Activated CD4-positive, alpha-beta T cell treated with anti-CD3 and anti-CD28 coated beads for 36 hours (primary cell): ENCODE results near the gene RNF166. TPM values are rescaled to one million over a fixed set of nuclear protein-coding genes. Genes with fewer than 3 reads are reported as not detected.
A peak's percentile ranks its signal among the peaks of the same experiment; 100 is the strongest.
"Not testable (repeated sequence)": the region's sequence is repeated elsewhere in the genome, so short reads cannot be mapped to it uniquely, and the experiment has no call there.

Experiments used
- ATAC-seq: fragments of 200-7000 bp; cut with Tn5 transposase; one replicate; pipeline ENCODE4 v1.10.0; 2021; ENCODE audit warnings: mild to moderate bottlenecking, moderate library complexity
- CTCF ChIA-PET: fragments of 350-600 bp; sonication (Branson Sonifier 250); formaldehyde crosslinking; loops from one replicate; lab custom pipeline; 2021; ENCODE audit warnings: antibody characterized with exemption; lab: Charles Lee
- POLR2A ChIA-PET: fragments of 350-600 bp; sonication (Branson Sonifier 250); formaldehyde crosslinking; loops from one replicate; lab custom pipeline; 2021; ENCODE audit warnings: antibody characterized with exemption, inconsistent platforms; lab: Charles Lee
- DNase-seq: peaks from one replicate; pipeline ENCODE4 v3.0.0-alpha.2; 2020
- H3K27ac Mint-ChIP-seq: one replicate; pipeline ENCODE4 v1.8.0; 2021; ENCODE audit warnings: mixed read lengths
- H3K27me3 Mint-ChIP-seq: one replicate; pipeline ENCODE4 v1.8.0; 2021; ENCODE audit warnings: mixed read lengths
- H3K36me3 Mint-ChIP-seq: one replicate; pipeline ENCODE4 v1.8.0; 2021; ENCODE audit warnings: low read depth, mixed read lengths
- H3K4me1 Mint-ChIP-seq: one replicate; pipeline ENCODE4 v1.8.0; 2021; ENCODE audit warnings: mixed read lengths
- H3K4me3 Mint-ChIP-seq: one replicate; pipeline ENCODE4 v1.8.0; 2021; ENCODE audit warnings: mild to moderate bottlenecking, moderate library complexity, mixed read lengths
- H3K9me3 Mint-ChIP-seq: one replicate; pipeline ENCODE4 v1.8.0; 2021; ENCODE audit warnings: low read depth, mixed read lengths
- intact Hi-C, 2 experiments: fragments of 100-400 bp; cut with DNase I in 1 of 2; cut with micrococcal nuclease in 1 of 2; formaldehyde crosslinking; loops; one replicate each; pipeline versions ENCODE4 v1.14.2 to v1.15.1; 2022 to 2024; cut with DNase I, micrococcal nuclease
- total RNA-seq, 2 experiments: library from RNA; stranded (reverse); gene quantifications; one replicate each; pipeline ENCODE4 v1.2.3, GENCODE V29; 2021

RNF166 gene
- total RNA-seq, 2 experiments from 2014 or later, result 44.0 to 49.7 TPM

GRCh38 chr16:88681084-88681680 lies 25.0 kb downstream of the RNF166 start:
- H3K27ac Mint-ChIP-seq, result peak overlapping the region; percentile 91
- H3K36me3 Mint-ChIP-seq, result peaks cover 3% of the 10 kb centered on the region
- no peaks in the 10 kb centered on the region for H3K9me3 Mint-ChIP-seq
- intact Hi-C loops, result loop anchor here in 1 of 2 experiments (1.0 kb wide), 3 partner anchors 18 to 30 kb away; partner anchors contain the start of genes CTU2, CYBA, MVD and RNF166
- POLR2A ChIA-PET, result no interaction called here
- peak overlapping the region; percentile 49 for H3K4me3 Mint-ChIP-seq
- CTCF ChIA-PET, result interaction anchor here (1.0 to 2.2 kb wide), 7 partner anchors 8 to 61 kb away, joined by 3 to 8 read pairs (median 3); partner anchors contain the start of genes IL17C and MVD
- DNase-seq (peak; percentile 76), ATAC-seq (peak; percentile 24)
- no peaks in the 10 kb centered on the region for H3K27me3 Mint-ChIP-seq
- H3K4me1 Mint-ChIP-seq, result peaks cover 40% of the 10 kb centered on the region

- Mint-ChIP-seq H3K4me3 (no peak overlapping the region), H3K27ac (peak overlapping the region; percentile 91)
- intact Hi-C loops, result loop anchor here in 1 of 2 experiments (1.0 kb wide), 3 partner anchors 17 to 29 kb away; partner anchors contain the start of genes CTU2, CYBA, MVD and RNF166
Observed at GRCh38 chr16:88680554-88681083, 25.6 kb downstream of the RNF166 start.

GRCh38 chr16:88678224-88678979 lies 27.8 kb downstream of the RNF166 start:
- ATAC-seq (no peak), DNase-seq (no peak)
- Mint-ChIP-seq H3K27me3 (no peaks in the 10 kb centered on the region), H3K27ac (no peak overlapping the region), H3K4me1 (peaks cover 21% of the 10 kb centered on the region), H3K9me3 (no peaks in the 10 kb centered on the region), H3K4me3 (no peak overlapping the region), H3K36me3 (peaks cover 3% of the 10 kb centered on the region)
- ChIA-PET CTCF (no interaction called here), POLR2A (interaction anchor here (0.6 kb wide), 1 partner anchor 75 kb away, joined by 12 read pairs; no protein-coding TSS in a partner anchor)
- intact Hi-C loops, result no loop called here

More at GRCh38 chr16:88680554-88681083, 25.6 kb downstream of the RNF166 start:
- H3K9me3 Mint-ChIP-seq, result no peaks in the 10 kb centered on the region
- H3K4me1 Mint-ChIP-seq, result peaks cover 40% of the 10 kb centered on the region
- DNase-seq, result no peak
- POLR2A ChIA-PET, result interaction anchor here (0.6 kb wide), 1 partner anchor 12 kb away, joined by 3 read pairs; no protein-coding TSS in a partner anchor
- H3K27me3 Mint-ChIP-seq, result no peaks in the 10 kb centered on the region
- H3K36me3 Mint-ChIP-seq, result peaks cover 3% of the 10 kb centered on the region
- ATAC-seq, result no peak
- CTCF ChIA-PET, result interaction anchor here (0.6 to 2.2 kb wide), 6 partner anchors 10 to 713 kb away, joined by 3 to 8 read pairs (median 4); partner anchors contain the start of genes IL17C and MVD

- intact Hi-C loops, result no loop called here
- ChIA-PET POLR2A (interaction anchor here (0.6 kb wide), 1 partner anchor 74 kb away, joined by 12 read pairs; no protein-coding TSS in a partner anchor), CTCF (no interaction called here)
- no peak overlapping the region for H3K4me3 Mint-ChIP-seq
- no peaks in the 10 kb centered on the region for H3K9me3 Mint-ChIP-seq
- DNase-seq, result no peak
- no peak for ATAC-seq
- no peak overlapping the region for H3K27ac Mint-ChIP-seq
- H3K36me3 Mint-ChIP-seq, result peaks cover 3% of the 10 kb centered on the region
- peaks cover 19% of the 10 kb centered on the region for H3K4me1 Mint-ChIP-seq
- H3K27me3 Mint-ChIP-seq, result no peaks in the 10 kb centered on the region
Observed at GRCh38 chr16:88677721-88678120, 28.5 kb downstream of the RNF166 start.

- POLR2A ChIA-PET, result no interaction called here
- CTCF ChIA-PET, result interaction anchor here (0.6 kb wide), 1 partner anchor 10 kb away, joined by 3 read pairs; no protein-coding TSS in a partner anchor
Observed at GRCh38 chr16:88676502-88677242, 29.5 kb downstream of the RNF166 start.

GRCh38 chr16:88673716-88674379 lies 32.4 kb downstream of the RNF166 start:
- Mint-ChIP-seq H3K27me3 (no peaks in the 10 kb centered on the region), H3K4me3 (no peak overlapping the region), H3K27ac (no peak overlapping the region), H3K4me1 (no peaks in the 10 kb centered on the region), H3K9me3 (no peaks in the 10 kb centered on the region), H3K36me3 (no peaks in the 10 kb centered on the region)
- ATAC-seq (no peak), DNase-seq (no peak)
- intact Hi-C loops, result no loop called here
- ChIA-PET POLR2A (no interaction called here), CTCF (interaction anchor here (1.0 to 1.5 kb wide), 2 partner anchors 8 to 11 kb away, joined by 3 read pairs; no protein-coding TSS in a partner anchor)

More at GRCh38 chr16:88676502-88677242, 29.5 kb downstream of the RNF166 start:
- ATAC-seq (no peak), DNase-seq (no peak)
- Mint-ChIP-seq H3K36me3 (peaks cover 3% of the 10 kb centered on the region), H3K9me3 (no peaks in the 10 kb centered on the region), H3K27ac (no peak overlapping the region), H3K4me1 (peaks cover 10% of the 10 kb centered on the region), H3K27me3 (no peaks in the 10 kb centered on the region), H3K4me3 (no peak overlapping the region)
- intact Hi-C loops, result no loop called here

GRCh38 chr16:88672776-88673175 lies 33.4 kb downstream of the RNF166 start:
- Mint-ChIP-seq H3K4me1 (no peaks in the 10 kb centered on the region), H3K27ac (no peak overlapping the region), H3K4me3 (no peak overlapping the region), H3K9me3 (no peaks in the 10 kb centered on the region), H3K27me3 (no peaks in the 10 kb centered on the region), H3K36me3 (peaks cover 2% of the 10 kb centered on the region)
- POLR2A ChIA-PET, result no interaction called here
- ATAC-seq, result no peak
- intact Hi-C loops, result no loop called here
- DNase-seq, result no peak
- CTCF ChIA-PET, result interaction anchor here (0.5 to 1.5 kb wide), 3 partner anchors 9 to 45 kb away, joined by 3 read pairs; no protein-coding TSS in a partner anchor

- CTCF ChIA-PET, result interaction anchor here (2.7 kb wide), 1 partner anchor 8 kb away, joined by 8 read pairs; no protein-coding TSS in a partner anchor
- no peak for ATAC-seq
Observed at GRCh38 chr16:88671806-88672205, 34.4 kb downstream of the RNF166 start.

GRCh38 chr16:88669980-88670379 lies 36.2 kb downstream of the RNF166 start:
- H3K27ac Mint-ChIP-seq, result no peak overlapping the region
- intact Hi-C loops, result no loop called here
- ChIA-PET CTCF (interaction anchor here (0.6 to 2.7 kb wide), 2 partner anchors 10 to 18 kb away, joined by 3 to 8 read pairs; no protein-coding TSS in a partner anchor), POLR2A (no interaction called here)
- no peak overlapping the region for H3K4me3 Mint-ChIP-seq
- ATAC-seq (no peak), DNase-seq (no peak)
- H3K27me3 Mint-ChIP-seq, result no peaks in the 10 kb centered on the region
- no peaks in the 10 kb centered on the region for H3K9me3 Mint-ChIP-seq
- H3K4me1 Mint-ChIP-seq, result no peaks in the 10 kb centered on the region
- H3K36me3 Mint-ChIP-seq, result peaks cover 2% of the 10 kb centered on the region

More at GRCh38 chr16:88671806-88672205, 34.4 kb downstream of the RNF166 start:
- no peaks in the 10 kb centered on the region for H3K9me3 Mint-ChIP-seq
- intact Hi-C loops, result no loop called here
- H3K4me3 Mint-ChIP-seq, result no peak overlapping the region
- no peak overlapping the region for H3K27ac Mint-ChIP-seq
- no peak for DNase-seq
- POLR2A ChIA-PET, result no interaction called here
- no peaks in the 10 kb centered on the region for H3K27me3 Mint-ChIP-seq
- H3K4me1 Mint-ChIP-seq, result no peaks in the 10 kb centered on the region
- peaks cover 2% of the 10 kb centered on the region for H3K36me3 Mint-ChIP-seq

- H3K27me3 Mint-ChIP-seq, intact Hi-C loops, H3K36me3 Mint-ChIP-seq, H3K9me3 Mint-ChIP-seq, POLR2A ChIA-PET, ATAC-seq, H3K27ac Mint-ChIP-seq, H3K4me1 Mint-ChIP-seq, H3K4me3 Mint-ChIP-seq, DNase-seq: not testable (repeated sequence)
- CTCF ChIA-PET, result interaction anchor here (0.6 to 2.7 kb wide), 2 partner anchors 11 to 17 kb away, joined by 3 to 8 read pairs; no protein-coding TSS in a partner anchor
Observed at GRCh38 chr16:88669493-88669892, 36.7 kb downstream of the RNF166 start.
